ENCODE data around the gene PCDHGA12.

- TF ChIP-seq CTCF (conservative IDR thresholded peaks at IDR 0.05) (no peak), ZFX (IDR thresholded peaks at IDR 0.05) (no peak)
Measured at GRCh38 chr5:141403387-141403786, 26.9 kb upstream of the PCDHGA12 start.
